ENCODE measurements around the gene ALOX12B. TPM values are rescaled to one million over a fixed set of nuclear protein-coding genes. Genes with fewer than 3 reads are reported as not detected.
"Not testable (repeated sequence)": the region's sequence is repeated elsewhere in the genome, so short reads cannot be mapped to it uniquely, and the experiment has no call there.

The ALOX12B gene
- polyA plus RNA-seq, 1 donor, result 2.8 TPM

DNA sequence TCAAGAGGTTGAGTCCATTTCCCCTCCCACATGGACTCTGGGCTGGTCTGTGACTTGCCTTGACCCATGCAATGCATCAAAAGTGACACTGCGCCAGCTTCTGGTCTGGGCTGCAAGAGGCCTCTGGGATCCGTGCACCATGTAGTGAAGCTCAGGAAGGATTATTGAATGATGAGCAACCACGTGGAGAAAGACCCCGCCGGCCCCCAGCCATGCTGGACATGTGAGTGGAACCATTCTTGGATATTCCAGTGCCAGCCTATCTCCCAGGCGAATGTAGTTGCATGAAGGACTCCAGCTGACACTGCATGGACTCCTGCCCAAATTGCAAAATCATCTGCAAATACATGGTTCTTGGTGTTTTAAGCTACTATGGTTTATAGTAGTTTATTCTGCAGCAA, 56.3 kb downstream of the ALOX12B start:
- Histone ChIP-seq H3K36me3 (ENCODE audit: control insufficient read depth, insufficient read depth, low read length) (no peaks in the 10 kb centered on the region), H3K9me3 (ENCODE audit: control insufficient read depth, low read depth, low read length) (no peaks in the 10 kb centered on the region), H3K27ac (ENCODE audit: low read length) (no peak overlapping the region), H3K4me3 (ENCODE audit: low read length) (no peak overlapping the region), H3K4me1 (ENCODE audit: control insufficient read depth, insufficient read depth, low read length) (no peaks in the 10 kb centered on the region), H3K27me3 (ENCODE audit: control insufficient read depth, insufficient read depth, low read length) (peaks cover 39% of the 10 kb centered on the region)
- WGBS (ENCODE audit: insufficient coverage, low lambda C conversion rate), result no CpG with 5 or more reads among the region's 6 CpGs
- DNase-seq, result no peak

DNA sequence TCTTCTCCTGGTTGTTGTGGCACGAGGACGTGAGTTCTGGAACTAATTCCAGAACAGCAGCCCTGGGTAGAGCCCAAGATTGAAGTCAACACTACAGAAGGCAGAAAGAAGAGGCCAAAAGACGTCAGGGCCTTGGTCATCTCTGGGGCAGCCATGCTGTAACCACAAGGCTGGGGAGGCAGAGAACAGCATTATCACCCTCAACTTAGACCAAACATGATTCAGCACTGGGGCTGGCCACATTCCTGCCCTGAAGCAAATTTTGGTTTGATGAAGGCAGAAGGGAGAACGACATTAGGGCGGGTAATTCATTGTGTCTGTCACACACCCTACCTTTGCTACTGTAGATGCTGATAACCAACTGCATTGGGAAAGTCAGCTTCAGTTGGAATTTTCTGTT, 58.4 kb downstream of the ALOX12B start:
- no peak for DNase-seq
- Histone ChIP-seq H3K4me1 (ENCODE audit: control insufficient read depth, insufficient read depth, low read length) (no peaks in the 10 kb centered on the region), H3K27me3 (ENCODE audit: control insufficient read depth, insufficient read depth, low read length) (peaks cover 32% of the 10 kb centered on the region), H3K4me3 (ENCODE audit: low read length) (no peak overlapping the region), H3K9me3 (ENCODE audit: control insufficient read depth, low read depth, low read length) (no peaks in the 10 kb centered on the region), H3K27ac (ENCODE audit: low read length) (no peak overlapping the region), H3K36me3 (ENCODE audit: control insufficient read depth, insufficient read depth, low read length) (no peaks in the 10 kb centered on the region)
- WGBS (ENCODE audit: insufficient coverage, low lambda C conversion rate), result no CpG with 5 or more reads among the region's 5 CpGs

DNA sequence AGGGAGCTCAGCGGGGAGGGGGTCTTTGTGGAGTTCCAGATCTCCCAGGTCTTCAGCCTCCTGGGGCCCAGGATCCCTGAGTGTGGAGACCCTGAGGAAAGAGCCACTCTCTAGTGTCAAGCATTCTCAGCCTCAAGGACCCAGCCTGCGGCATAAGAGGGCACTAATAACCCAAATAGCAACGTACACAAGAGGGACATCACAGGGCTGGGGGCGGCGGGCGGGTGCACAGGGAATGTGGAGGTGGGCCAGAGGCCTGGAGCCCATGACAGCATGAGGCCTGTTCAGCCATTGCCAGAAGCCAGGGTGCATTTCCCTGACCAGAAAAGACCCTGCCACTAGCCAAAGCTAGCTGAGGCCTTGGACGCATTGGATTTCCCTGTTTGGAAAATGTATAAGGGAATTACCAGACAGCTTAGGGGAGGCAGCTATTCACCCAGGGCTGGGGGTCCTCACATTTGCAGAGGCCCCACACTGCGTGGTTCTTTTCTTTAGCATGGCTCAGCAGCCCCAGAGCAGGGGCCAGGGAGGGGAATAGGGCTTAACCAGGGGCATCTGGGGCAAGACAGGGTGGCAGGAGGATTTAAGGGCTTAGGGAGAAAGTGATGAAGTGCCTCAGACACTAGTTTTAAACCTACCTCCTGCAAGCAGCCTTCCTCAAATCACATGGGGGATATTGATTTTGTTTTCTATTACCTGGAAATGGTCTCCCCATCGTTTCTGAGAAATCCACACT, 62.2 kb downstream of the ALOX12B start:
- Histone ChIP-seq H3K9me3 (ENCODE audit: control insufficient read depth, low read depth, low read length) (no peaks in the 10 kb centered on the region), H3K4me1 (ENCODE audit: control insufficient read depth, insufficient read depth, low read length) (no peaks in the 10 kb centered on the region), H3K36me3 (ENCODE audit: control insufficient read depth, insufficient read depth, low read length) (no peaks in the 10 kb centered on the region), H3K4me3 (ENCODE audit: low read length) (no peak overlapping the region), H3K27me3 (ENCODE audit: control insufficient read depth, insufficient read depth, low read length) (peaks cover 24% of the 10 kb centered on the region), H3K27ac (ENCODE audit: low read length) (no peak overlapping the region)
- DNase-seq, result no peak
- WGBS (ENCODE audit: insufficient coverage, low lambda C conversion rate), result no CpG with 5 or more reads among the region's 9 CpGs

DNA sequence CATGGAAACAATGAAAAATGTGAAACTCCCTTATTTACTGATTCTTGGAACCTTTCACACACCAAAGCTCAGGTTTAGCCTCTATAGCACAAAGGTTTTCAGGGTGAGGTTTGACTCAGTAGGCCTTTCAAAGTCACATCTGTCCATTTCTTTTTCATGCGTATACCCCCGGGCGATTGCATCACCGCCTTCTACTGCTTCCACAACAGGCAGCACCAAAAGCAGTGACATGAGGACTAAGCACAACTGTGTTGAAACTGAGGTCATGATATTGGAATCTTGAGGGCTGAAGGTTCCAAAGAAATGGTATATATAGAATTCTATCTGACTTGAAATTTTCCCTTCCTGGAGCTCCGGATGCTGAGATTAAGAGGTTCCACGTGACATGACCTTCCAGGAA, 63.4 kb downstream of the ALOX12B start:
- not testable (repeated sequence) for H3K4me3 ChIP-seq (ENCODE audit: low read length); DNase-seq; H3K9me3 ChIP-seq (ENCODE audit: control insufficient read depth, low read depth, low read length); H3K36me3 ChIP-seq (ENCODE audit: control insufficient read depth, insufficient read depth, low read length); H3K27ac ChIP-seq (ENCODE audit: low read length); H3K4me1 ChIP-seq (ENCODE audit: control insufficient read depth, insufficient read depth, low read length)
- no CpG with 5 or more reads among the region's 6 CpGs for WGBS (ENCODE audit: insufficient coverage, low lambda C conversion rate)
- peaks cover 20% of the 10 kb centered on the region for H3K27me3 ChIP-seq (ENCODE audit: control insufficient read depth, insufficient read depth, low read length)

Other genes starting within 250 kb of the ALOX12B start
- gene TMEM88, start 232.7 kb downstream of the ALOX12B start, polyA plus RNA-seq, result 10.4 TPM
- 50.7 TPM for gene NAA38, start 230.2 kb downstream of the ALOX12B start, polyA plus RNA-seq
- gene CYB5D1, start 229.7 kb downstream of the ALOX12B start, polyA plus RNA-seq, result 13.8 TPM
- gene CHD3, start 198.9 kb downstream of the ALOX12B start, polyA plus RNA-seq, result 73.8 TPM
- 3.7 TPM for gene RNF227, start 171.4 kb downstream of the ALOX12B start, polyA plus RNA-seq
- 5.3 TPM for gene KCNAB3, start 157.9 kb downstream of the ALOX12B start, polyA plus RNA-seq
- gene TRAPPC1, start 155.8 kb downstream of the ALOX12B start, polyA plus RNA-seq, result 101 TPM
- gene CNTROB, start 155.5 kb downstream of the ALOX12B start, polyA plus RNA-seq, result 30.1 TPM
- 1.3 TPM for gene GUCY2D, start 85.1 kb downstream of the ALOX12B start, polyA plus RNA-seq
- 0.46 TPM for gene ALOX15B, start 48.7 kb downstream of the ALOX12B start, polyA plus RNA-seq
- 0.01 TPM for gene ALOXE3, start 30.8 kb upstream of the ALOX12B start, polyA plus RNA-seq
- gene HES7, start 36.4 kb upstream of the ALOX12B start, polyA plus RNA-seq, result 0.16 TPM
- 27.2 TPM for gene PER1, start 64.7 kb upstream of the ALOX12B start, polyA plus RNA-seq
- gene VAMP2, start 75.2 kb upstream of the ALOX12B start, polyA plus RNA-seq, result 95.0 TPM
- 11.4 TPM for gene TMEM107, start 88.7 kb upstream of the ALOX12B start, polyA plus RNA-seq
- gene BORCS6, start 102.5 kb upstream of the ALOX12B start, polyA plus RNA-seq, result 6.3 TPM
- gene AURKB, start 122.9 kb upstream of the ALOX12B start, polyA plus RNA-seq, result 22.6 TPM
- gene CTC1, start 160.3 kb upstream of the ALOX12B start, polyA plus RNA-seq, result 25.3 TPM
- 25.3 TPM for gene PFAS, start 161.6 kb upstream of the ALOX12B start, polyA plus RNA-seq
- gene RANGRF, start 201.0 kb upstream of the ALOX12B start, polyA plus RNA-seq, result 25.9 TPM
- 2.3 TPM for gene SLC25A35, start 207.7 kb upstream of the ALOX12B start, polyA plus RNA-seq
- 5.7 TPM for gene ARHGEF15, start 222.5 kb upstream of the ALOX12B start, polyA plus RNA-seq

Data from large intestine (tissue), 3 donors.